Measurements from ENCODE around the gene VRK2.

Gene VRK2

DNA sequence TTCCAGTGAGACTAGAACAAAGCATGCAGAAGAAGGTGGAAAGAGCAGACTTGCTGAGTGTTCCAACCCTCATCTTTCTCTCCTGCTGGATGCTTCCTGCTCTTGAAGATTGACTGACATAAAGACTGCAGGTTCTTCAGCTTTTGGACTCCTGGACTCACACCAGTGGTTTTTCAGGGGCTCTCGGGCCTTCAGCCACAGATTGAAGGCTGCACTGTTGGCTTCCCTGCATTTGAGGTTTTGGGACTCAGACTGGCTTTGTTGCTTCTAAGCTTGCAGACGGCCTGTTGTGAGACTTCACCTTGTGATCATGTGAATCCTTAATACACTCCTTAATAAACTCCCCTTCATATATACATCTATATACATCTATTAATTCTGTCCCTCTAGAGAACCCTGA lies 20.4 kb downstream of the VRK2 start:
- TF ChIP-seq GATA3 (IDR thresholded peaks at IDR 0.05; ENCODE audit: low read depth, low read length) (no peak), GATA2 (IDR thresholded peaks at IDR 0.05; ENCODE audit: low read depth, low read length) (no peak)

DNA sequence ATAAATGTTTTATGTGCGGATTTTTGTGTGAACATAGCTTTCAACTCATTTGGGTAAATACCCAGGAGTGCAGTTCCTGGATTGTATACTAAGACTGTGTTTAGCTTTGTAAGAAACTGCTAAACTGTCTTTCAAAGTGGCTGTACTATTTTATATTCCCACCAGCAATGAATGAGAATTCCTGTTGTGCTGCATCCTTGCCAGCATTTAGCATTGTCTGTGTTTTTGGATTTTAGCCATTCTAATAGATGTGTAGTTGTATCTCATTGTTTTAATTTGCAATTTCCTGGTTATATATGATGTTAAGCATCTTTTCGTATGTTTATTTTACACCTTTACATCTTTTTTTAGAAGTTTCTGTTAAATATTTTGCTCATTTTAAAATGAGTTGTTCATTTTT lies 24.2 kb downstream of the VRK2 start:
- no peak for TF ChIP-seq GATA3 (IDR thresholded peaks at IDR 0.05; ENCODE audit: low read depth, low read length)
- TF ChIP-seq GATA2 (IDR thresholded peaks at IDR 0.05; ENCODE audit: low read depth, low read length) = no peak

DNA sequence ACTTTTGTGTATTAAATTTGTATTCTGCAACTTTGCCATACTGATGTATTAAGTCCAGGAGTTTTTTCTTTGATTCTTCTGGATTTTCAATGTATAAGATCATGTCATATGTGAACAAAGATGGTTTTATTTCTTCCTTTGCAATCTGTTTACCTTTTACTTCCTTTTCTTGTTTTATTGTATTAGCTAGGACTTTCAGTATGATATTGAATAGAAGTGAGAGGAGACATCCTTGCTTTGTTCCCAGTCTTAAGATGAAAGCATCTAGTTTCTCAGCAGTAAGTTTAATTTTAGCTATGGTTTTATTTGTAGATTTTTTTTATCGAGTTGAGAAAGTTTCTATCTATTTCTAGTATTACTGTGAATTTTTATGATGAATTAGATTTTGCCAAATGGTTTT lies 25.5 kb downstream of the VRK2 start:
- TF ChIP-seq GATA3 (IDR thresholded peaks at IDR 0.05; ENCODE audit: low read depth, low read length) (no peak), GATA2 (IDR thresholded peaks at IDR 0.05; ENCODE audit: low read depth, low read length) (no peak)

DNA sequence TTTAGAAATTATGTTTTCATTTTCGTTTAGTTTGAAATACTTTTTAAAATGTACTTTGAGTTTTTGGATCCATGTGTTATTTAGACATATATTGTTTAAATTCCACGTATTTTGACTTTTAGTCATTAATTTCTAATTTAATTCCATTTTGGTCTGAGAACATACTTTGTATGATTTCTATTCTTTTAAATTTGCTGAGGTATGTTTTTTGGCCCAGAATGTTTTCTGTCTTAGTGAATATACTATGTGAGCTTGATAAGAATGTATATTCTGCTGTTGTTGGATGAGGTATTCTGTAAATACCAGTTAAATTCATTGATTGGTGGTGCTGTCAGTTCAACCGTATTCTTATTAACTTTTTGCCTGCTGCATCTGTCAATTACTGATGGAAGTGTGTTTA lies 26.4 kb downstream of the VRK2 start:
- TF ChIP-seq GATA3 (IDR thresholded peaks at IDR 0.05; ENCODE audit: low read depth, low read length) (no peak), GATA2 (IDR thresholded peaks at IDR 0.05; ENCODE audit: low read depth, low read length) (no peak)

DNA sequence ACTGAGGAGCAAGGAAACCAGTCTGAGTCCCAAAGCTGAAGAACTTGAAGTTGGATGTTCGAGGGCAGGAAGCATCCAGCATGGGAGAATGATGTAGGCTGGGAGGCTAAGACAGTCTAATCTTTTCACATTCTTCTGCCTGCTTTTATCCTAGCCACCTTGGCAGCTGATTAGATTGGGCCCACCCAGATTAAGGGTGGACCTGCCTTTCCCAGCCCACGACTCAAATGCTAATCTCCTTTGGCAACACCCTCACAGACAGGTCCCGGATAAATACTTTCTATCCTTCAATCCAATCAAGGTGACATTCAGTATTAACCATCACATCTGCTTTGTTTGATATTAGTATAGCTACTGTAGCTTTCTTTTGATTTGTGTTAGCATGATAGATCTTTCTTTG lies 27.1 kb downstream of the VRK2 start:
- TF ChIP-seq GATA2 (IDR thresholded peaks at IDR 0.05; ENCODE audit: low read depth, low read length) (no peak), GATA3 (IDR thresholded peaks at IDR 0.05; ENCODE audit: low read depth, low read length) (no peak)

DNA sequence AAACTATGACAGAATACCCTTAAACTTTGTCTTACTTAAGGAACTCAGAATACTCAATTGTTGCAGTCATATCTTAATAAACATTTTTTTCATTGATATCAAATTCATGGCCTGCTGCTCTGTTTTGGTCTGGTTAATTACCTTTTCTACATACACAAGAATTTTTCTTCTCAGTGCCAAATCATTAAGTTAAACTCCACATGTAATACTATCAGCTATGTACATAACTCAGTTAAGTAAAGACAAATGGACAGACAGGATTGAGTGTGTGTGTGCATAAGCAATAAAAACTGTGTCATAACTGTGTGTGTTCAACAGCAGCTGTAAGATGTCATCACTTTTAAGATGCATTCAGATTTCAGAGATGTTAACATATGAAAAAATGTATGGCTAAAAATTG lies 34.4 kb downstream of the VRK2 start:
- TF ChIP-seq GATA3 (IDR thresholded peaks at IDR 0.05; ENCODE audit: low read depth, low read length) (no peak), GATA2 (IDR thresholded peaks at IDR 0.05; ENCODE audit: low read depth, low read length) (no peak)

DNA sequence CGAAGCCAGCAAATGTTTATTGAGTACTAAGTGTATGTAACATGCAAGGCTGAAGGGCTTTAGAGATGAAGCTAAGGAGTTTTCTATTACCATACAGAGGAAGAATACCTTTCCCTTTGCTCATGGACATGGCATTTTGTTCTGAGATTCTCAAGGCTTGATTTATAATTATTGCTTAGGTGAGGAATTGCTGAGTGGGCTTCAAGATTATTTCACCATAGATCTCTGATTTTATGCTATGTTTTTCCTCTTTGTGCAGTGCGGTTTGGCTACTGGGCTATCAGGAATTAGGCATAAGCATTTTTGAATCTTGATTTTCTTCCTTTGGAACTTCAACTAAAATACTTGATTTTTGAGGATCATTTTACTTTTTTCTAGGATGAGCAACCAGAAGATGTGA lies 42.5 kb downstream of the VRK2 start:
- TF ChIP-seq GATA3 (IDR thresholded peaks at IDR 0.05; ENCODE audit: low read depth, low read length) (no peak), GATA2 (IDR thresholded peaks at IDR 0.05; ENCODE audit: low read depth, low read length) (no peak)

DNA sequence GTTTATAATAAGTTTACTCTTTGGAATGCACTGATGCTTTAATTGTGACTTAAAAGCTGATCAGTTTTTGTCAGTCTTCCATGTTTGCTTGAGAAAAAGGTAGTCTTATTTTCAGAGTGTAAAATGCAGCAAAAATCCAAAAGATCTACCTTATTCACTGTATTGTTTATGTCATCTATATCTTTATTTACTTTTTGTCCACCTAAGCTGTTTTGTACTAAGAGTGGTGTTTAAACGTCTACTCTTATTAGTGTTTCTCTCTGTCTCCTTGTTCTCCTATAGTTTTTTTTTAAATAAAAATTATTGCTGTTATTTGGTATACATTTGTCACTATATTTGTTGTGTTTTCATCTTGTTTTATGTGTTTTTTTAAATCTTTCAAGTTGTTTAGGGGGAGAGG lies 50.4 kb downstream of the VRK2 start:
- TF ChIP-seq GATA2 (IDR thresholded peaks at IDR 0.05; ENCODE audit: low read depth, low read length) = no peak
- no peak for TF ChIP-seq GATA3 (IDR thresholded peaks at IDR 0.05; ENCODE audit: low read depth, low read length)

DNA sequence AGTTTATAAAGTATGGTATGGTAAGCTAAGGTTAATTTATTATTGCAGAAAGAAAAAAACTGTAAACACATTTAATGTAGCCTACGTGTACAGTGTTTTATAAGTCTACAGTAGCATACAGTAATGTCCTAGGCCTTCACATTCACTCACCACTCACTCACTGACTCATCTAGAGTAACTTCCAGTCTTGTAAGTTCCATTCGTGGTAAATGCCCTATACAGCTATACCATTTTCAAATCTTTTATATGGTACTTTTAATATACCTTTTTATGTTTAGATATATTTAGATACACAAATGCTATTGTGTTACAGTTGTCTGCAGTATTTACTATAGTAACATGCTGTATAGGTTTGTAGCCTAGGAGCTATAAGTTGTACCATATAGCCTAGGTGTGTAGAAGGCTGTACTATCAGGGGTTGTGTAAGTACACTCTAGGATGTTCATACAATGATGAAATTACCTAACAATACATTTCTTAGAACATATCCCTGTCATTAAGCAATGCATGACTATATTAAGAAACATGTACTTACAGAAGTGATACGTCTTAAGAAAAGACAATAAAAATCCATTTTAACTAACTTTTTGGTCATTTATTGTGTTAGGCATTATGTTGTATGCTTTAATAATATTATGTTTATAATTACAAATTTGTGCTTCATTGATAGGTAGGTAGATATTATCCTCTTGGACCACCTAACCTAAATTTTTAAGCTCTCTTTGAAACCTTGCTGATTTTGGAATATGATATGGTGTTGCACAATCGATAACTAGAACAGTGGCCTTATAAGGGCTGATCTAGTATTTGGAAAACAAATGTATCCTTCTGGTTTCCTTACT lies 51.9 kb downstream of the VRK2 start:
- TF ChIP-seq GATA2 (IDR thresholded peaks at IDR 0.05; ENCODE audit: low read depth, low read length) = no peak
- no peak for TF ChIP-seq GATA3 (IDR thresholded peaks at IDR 0.05; ENCODE audit: low read depth, low read length)

DNA sequence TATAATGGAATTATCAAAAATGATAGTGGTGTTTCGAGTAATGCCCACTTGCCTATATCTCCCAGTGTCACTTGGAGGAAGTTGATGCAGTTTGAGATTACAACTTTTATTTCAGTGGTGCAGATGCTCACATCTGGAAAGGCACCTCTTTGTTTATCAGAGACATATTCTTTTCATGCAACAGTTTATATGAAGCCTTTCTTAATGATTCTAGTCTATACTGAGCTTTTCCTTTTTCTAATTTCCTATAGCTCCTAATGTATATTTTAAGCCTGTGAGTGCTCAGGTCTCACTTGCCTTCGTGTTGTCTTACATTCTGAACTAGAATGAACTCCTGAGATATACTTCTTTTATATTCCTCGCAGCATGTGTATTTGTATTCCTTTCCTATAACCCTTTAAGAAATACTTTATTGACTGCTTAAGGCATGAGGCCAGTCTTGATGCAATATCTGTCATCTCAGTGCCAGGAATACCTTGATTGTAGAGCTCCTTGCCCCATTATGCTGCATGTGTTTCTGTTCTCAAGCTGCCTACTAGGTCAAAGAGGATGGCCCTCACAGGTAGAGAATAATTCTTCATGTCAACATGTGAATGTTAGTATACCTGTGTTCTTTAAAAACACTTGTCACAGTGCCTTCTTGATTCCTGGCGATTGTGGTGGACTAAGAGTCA lies 52.6 kb downstream of the VRK2 start:
- no peak for TF ChIP-seq GATA2 (IDR thresholded peaks at IDR 0.05; ENCODE audit: low read depth, low read length)
- no peak for TF ChIP-seq GATA3 (IDR thresholded peaks at IDR 0.05; ENCODE audit: low read depth, low read length)

DNA sequence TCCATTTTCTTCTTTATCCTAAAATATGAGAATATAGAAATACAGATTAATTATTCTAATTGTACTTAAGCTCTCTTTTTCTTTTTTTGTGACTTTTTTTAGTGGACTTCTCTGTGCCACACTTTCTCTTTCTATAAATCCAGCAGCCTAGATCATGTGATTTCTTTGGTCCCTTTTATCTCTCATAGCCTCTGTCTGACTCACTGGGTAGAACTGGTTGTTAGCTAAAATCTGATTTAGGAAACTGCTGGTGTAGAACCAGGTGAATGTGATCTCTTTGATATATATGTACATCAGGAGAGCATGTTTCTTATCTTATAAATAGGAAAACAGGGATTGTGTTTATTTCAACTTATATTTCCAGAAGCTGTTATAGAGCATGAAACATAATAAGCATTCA lies 54.9 kb downstream of the VRK2 start:
- TF ChIP-seq GATA2 (IDR thresholded peaks at IDR 0.05; ENCODE audit: low read depth, low read length) = no peak
- no peak for TF ChIP-seq GATA3 (IDR thresholded peaks at IDR 0.05; ENCODE audit: low read depth, low read length)

DNA sequence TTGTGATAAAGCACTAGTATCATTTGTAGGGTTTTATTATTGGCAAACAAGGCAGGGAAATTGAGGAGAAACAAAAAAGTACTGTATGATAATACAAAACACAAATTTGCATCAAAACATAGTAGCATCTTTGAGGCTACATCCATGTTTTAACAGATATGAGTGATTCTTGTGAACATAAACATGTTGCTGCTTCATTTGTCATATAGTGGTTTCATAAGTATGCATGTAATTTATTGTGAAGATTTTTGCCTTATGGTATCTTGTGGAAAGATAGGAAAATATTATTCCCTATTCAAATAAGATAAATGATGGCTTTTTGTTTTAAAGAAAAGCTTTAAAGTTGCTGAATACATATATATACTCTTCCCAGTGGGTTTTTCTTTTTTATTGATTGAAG lies 60.3 kb downstream of the VRK2 start:
- TF ChIP-seq GATA2 (IDR thresholded peaks at IDR 0.05; ENCODE audit: low read depth, low read length) (no peak), GATA3 (IDR thresholded peaks at IDR 0.05; ENCODE audit: low read depth, low read length) (no peak)

DNA sequence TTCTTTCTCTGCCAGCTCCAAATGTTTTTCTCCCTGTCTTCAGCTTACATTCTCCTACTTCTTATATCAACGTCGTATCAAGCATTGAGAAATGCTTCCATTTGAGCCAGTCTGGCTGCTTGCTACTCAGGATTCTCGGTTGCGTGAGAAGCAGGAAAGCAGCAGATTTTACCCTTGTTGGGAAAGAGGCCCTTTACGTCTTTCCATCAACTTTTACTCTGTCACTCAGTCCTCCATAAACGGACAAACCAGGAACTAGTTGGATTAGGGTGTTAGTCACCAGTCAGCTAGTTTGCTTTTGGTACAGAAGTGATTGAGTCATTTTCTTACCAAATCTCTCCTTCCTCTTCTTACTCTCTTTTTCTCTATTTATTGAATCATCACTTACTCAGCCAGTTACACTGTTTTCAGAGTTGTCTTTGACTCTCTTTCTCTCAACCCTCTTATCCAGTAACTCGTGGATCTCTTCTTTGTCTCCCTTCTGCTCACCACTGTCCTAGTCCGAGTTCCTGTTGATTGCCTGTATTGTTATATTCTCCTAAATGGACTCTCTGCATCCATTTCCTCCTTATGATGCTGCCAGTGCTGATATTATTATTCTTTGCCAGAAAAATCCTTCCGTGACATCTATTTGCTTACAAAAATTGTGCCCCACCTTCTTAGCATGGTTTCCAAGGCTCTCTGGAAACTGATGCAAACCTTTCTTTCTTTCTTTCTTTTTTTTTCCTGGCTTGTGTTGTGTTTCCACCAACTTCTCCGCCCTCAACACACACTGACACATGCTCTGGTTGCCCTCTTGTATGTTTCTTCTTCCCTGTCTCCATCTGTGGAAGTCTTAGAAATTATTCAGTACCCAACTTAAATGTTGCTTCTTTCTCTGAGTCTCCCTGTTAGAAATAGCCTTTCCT lies 61.5 kb downstream of the VRK2 start:
- TF ChIP-seq GATA2 (IDR thresholded peaks at IDR 0.05; ENCODE audit: low read depth, low read length) (no peak), GATA3 (IDR thresholded peaks at IDR 0.05; ENCODE audit: low read depth, low read length) (no peak)

DNA sequence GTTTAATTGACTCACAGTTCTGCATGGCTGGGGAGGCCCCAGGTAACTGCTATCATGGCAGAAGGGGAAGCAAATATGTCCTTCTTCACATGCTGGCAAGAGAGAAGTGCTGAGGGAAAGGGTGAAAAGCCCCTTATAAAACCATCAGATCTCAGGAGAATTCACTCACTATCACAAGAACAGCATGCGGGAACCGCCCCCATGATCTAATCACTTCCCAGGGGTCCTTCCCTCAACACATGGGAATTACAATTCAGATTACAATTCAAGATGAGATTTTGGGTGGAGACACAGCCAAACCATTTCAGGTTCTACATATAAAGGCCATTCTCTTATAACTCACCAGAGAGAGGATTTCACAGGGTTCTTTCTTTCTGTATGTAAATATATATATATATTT lies 62.9 kb downstream of the VRK2 start:
- TF ChIP-seq GATA3 (IDR thresholded peaks at IDR 0.05; ENCODE audit: low read depth, low read length) (no peak), GATA2 (IDR thresholded peaks at IDR 0.05; ENCODE audit: low read depth, low read length) (no peak)
